Measurements from ENCODE around the gene PTGIS. TPM values are rescaled to one million over a fixed set of nuclear protein-coding genes. Genes with fewer than 3 reads are reported as not detected.

PTGIS gene
- total RNA-seq, 1 donor = 2.2 TPM

DNA sequence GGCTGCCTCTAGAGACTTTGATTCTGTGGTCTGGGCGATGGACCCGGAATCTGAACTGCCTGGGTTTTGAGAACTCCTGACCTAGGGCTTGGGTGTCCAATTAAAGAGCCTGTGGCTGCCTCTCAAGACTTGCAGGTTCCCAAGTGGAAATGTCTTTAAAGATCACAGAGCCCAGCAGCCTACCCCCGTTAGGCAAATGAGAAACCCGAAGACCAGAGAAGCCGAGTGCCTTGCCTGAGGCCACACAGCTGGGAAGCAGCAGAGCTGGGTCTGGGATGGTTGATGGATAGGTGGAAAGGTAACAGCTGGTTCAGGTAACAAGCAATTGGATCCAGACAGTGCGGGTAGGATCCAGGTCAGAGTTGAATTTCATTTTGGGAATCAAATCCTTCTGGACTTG lies 111.3 kb downstream of the PTGIS start:
- TF ChIP-seq, protein P1, sequence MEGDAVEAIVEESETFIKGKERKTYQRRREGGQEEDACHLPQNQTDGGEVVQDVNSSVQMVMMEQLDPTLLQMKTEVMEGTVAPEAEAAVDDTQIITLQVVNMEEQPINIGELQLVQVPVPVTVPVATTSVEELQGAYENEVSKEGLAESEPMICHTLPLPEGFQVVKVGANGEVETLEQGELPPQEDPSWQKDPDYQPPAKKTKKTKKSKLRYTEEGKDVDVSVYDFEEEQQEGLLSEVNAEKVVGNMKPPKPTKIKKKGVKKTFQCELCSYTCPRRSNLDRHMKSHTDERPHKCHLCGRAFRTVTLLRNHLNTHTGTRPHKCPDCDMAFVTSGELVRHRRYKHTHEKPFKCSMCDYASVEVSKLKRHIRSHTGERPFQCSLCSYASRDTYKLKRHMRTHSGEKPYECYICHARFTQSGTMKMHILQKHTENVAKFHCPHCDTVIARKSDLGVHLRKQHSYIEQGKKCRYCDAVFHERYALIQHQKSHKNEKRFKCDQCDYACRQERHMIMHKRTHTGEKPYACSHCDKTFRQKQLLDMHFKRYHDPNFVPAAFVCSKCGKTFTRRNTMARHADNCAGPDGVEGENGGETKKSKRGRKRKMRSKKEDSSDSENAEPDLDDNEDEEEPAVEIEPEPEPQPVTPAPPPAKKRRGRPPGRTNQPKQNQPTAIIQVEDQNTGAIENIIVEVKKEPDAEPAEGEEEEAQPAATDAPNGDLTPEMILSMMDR (IDR thresholded peaks at IDR 0.05; ENCODE audit: insufficient read depth, low read depth, low read length) = no peak
- H3K4me3 ChIP-seq (ENCODE audit: low read depth, low read length) = no peak overlapping the region
- DNase-seq (ENCODE audit: low read depth) = no peak

GRCh38 chr20:49455691-49456090 lies 112.2 kb downstream of the PTGIS start:
- DNase-seq (ENCODE audit: low read depth) = no peak
- H3K4me3 ChIP-seq (ENCODE audit: low read depth, low read length) = no peak overlapping the region
- TF ChIP-seq, protein P1 (IDR thresholded peaks at IDR 0.05; ENCODE audit: insufficient read depth, low read depth, low read length) = no peak

Other genes with a start within 250 kb of the PTGIS start
- gene KCNB1, start 85.5 kb downstream of the PTGIS start, total RNA-seq = 0.32 TPM in 1 of 2 replicates, not detected in the other
- gene B4GALT5, start 145.7 kb upstream of the PTGIS start, total RNA-seq = 19.6 and 33.7 TPM in 2 replicates
- gene SLC9A8, start 244.7 kb upstream of the PTGIS start, total RNA-seq = 6.8 and 7.3 TPM in 2 replicates

All from fibroblast of villous mesenchyme (primary cell).